BE2C (cell line): ENCODE measurements around the gene LTBP2.

Experiments used
- DNase-seq: peaks from one replicate; pipeline ENCODE4 v3.0.0-alpha.2; 2020
- H3K27me3 ChIP-seq: fragments of 250-450 bp; sonication (Bioruptor Pico); 2 replicates; pipeline ENCODE4 v1.5.1; 2020; ENCODE audit warnings: mild to moderate bottlenecking
- H3K36me3 ChIP-seq: fragments of 250-450 bp; sonication (Bioruptor Pico); 2 replicates; pipeline ENCODE4 v1.5.1; 2020; ENCODE audit warnings: mild to moderate bottlenecking
- H3K4me1 ChIP-seq: fragments of 250-450 bp; sonication (Bioruptor Pico); 2 replicates; pipeline ENCODE4 v1.5.1; 2020
- H3K4me3 ChIP-seq: 2 replicates; pipeline ENCODE4 v1.5.1; 2011; ENCODE audit warnings: low read depth, low read length
- H3K9me3 ChIP-seq: fragments of 250-450 bp; sonication (Bioruptor Pico); 2 replicates; pipeline ENCODE4 v1.5.1; 2020
- TF ChIP-seq, protein P1 (sequence below): IDR thresholded peaks from 2 replicates; pipeline ENCODE4 v1.5.1; 2012; ENCODE audit warnings: mild to moderate bottlenecking, low read depth, low read length

The LTBP2 gene

DNA sequence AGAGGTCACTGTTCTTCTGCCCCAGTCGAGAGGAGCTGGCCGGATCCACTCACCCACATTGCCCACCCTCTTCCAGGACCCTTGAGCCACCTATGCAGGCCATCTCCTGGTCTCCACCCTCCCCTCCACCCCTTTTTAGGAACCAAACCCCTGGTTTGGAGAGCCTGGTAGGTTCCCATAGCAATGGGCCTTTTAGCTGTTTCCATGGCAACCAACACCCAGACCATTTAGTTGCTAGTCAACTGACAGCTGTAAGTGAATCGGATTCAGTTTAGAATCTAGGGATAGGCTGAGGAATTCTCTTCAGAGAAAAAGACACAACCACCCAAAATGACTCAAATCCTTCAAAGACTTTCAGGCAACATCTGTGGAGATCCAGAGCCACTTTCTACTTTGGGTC lies 135.4 kb downstream of the LTBP2 start:
- no peak overlapping the region for H3K4me3 ChIP-seq
- peaks cover 20% of the 10 kb centered on the region for H3K27me3 ChIP-seq
- H3K36me3 ChIP-seq: no peaks in the 10 kb centered on the region
- no peaks in the 10 kb centered on the region for H3K4me1 ChIP-seq
- no peaks in the 10 kb centered on the region for H3K9me3 ChIP-seq
- TF ChIP-seq, protein P1, sequence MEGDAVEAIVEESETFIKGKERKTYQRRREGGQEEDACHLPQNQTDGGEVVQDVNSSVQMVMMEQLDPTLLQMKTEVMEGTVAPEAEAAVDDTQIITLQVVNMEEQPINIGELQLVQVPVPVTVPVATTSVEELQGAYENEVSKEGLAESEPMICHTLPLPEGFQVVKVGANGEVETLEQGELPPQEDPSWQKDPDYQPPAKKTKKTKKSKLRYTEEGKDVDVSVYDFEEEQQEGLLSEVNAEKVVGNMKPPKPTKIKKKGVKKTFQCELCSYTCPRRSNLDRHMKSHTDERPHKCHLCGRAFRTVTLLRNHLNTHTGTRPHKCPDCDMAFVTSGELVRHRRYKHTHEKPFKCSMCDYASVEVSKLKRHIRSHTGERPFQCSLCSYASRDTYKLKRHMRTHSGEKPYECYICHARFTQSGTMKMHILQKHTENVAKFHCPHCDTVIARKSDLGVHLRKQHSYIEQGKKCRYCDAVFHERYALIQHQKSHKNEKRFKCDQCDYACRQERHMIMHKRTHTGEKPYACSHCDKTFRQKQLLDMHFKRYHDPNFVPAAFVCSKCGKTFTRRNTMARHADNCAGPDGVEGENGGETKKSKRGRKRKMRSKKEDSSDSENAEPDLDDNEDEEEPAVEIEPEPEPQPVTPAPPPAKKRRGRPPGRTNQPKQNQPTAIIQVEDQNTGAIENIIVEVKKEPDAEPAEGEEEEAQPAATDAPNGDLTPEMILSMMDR: no peak
- no peak for DNase-seq

DNA sequence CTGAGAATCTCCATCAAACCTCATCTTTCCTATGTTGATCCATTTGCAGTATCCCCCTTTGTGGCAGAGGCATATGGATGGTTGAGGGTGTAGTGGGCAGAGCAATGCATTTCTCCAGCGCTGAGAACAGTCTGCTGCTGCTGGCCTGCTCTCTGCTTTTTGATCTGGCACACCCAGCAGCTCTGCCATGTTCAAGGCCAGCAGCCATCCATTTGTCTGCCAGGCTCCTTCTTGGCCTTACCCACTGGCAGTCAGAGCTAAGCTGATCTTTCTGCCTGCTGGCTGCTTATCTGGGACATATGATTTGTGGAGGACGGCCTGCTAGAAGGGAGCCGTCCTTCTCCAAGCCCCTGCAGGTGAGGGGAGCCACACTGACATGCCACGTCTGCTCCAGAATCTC lies 135.9 kb downstream of the LTBP2 start:
- TF ChIP-seq, protein P1: no peak
- Histone ChIP-seq H3K4me1 (no peaks in the 10 kb centered on the region), H3K9me3 (no peaks in the 10 kb centered on the region), H3K36me3 (no peaks in the 10 kb centered on the region), H3K4me3 (no peak overlapping the region), H3K27me3 (peaks cover 18% of the 10 kb centered on the region)
- DNase-seq: no peak

DNA sequence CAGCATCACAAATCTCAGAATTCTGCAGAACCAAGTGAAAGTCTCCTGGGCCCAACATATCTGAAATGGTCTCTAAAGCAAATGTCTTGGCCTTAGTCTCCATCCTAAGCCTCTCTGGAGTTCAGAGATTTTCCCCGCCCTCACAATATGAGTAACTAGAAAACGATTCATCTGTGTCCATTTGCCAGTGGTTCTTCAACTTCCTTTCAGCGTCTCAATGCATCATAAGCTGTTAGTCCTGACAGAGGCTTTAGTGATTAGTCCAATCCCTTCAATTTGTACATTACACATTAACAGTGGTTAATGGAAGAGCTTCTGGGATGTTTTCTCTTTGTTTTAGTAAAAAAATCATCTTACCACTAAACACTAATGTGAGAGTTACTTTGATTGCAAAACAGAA lies 136.4 kb downstream of the LTBP2 start:
- no peaks in the 10 kb centered on the region for H3K4me1 ChIP-seq
- H3K27me3 ChIP-seq: peaks cover 22% of the 10 kb centered on the region
- H3K4me3 ChIP-seq: no peak overlapping the region
- H3K9me3 ChIP-seq: no peaks in the 10 kb centered on the region
- TF ChIP-seq, protein P1: no peak
- DNase-seq: no peak
- H3K36me3 ChIP-seq: no peaks in the 10 kb centered on the region

DNA sequence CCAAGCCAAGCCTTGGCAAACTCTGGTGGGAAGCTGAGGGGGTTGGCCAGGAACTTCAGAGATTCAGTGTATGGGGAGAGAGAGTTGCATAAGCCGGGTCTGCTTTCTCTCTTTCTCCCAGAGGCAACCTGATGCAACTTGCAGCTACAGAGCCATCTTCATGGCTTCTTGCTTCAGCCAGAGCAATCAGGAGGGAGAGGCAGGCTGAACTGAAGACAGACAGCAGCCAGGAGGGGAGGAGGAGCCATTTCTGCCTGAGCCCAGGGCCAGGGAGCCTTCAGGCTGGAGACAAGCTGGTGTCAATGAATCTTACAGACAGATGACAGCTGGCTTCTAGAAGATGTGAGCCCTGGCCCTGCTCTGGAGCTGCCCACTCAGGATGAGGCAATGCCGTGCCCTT lies 137.7 kb downstream of the LTBP2 start:
- Histone ChIP-seq H3K4me3 (no peak overlapping the region), H3K9me3 (no peaks in the 10 kb centered on the region), H3K36me3 (no peaks in the 10 kb centered on the region), H3K4me1 (no peaks in the 10 kb centered on the region), H3K27me3 (peaks cover 28% of the 10 kb centered on the region)
- no peak for DNase-seq
- TF ChIP-seq, protein P1: no peak

DNA sequence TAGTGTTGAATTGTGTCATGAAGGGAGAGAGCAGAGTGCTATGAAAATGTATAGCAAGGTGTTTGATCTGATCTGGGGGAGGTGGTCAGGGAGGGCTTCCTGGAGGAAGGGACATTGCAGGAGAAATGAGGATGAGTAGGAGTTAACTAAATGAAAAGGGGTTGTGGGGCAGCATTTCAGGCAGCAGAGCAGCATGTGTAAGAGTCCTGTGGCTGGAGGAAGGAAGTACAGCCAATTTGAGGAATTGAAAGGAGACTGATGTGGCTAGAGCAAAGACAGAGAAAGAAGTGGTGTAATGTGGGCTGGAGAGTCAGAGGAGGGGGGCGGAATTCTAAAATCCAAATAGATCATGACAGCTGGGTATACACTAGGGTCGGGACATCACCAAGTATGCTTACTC lies 139.4 kb downstream of the LTBP2 start:
- no peaks in the 10 kb centered on the region for H3K9me3 ChIP-seq

More for the DNA sequence above, 139.4 kb downstream of the LTBP2 start:
- Histone ChIP-seq H3K4me3 (no peak overlapping the region), H3K4me1 (no peaks in the 10 kb centered on the region), H3K27me3 (peaks cover 35% of the 10 kb centered on the region), H3K36me3 (no peaks in the 10 kb centered on the region)
- DNase-seq: no peak
- TF ChIP-seq, protein P1: no peak
